ENCODE measurements around the gene UBL4A. TPM values are rescaled to one million over a fixed set of nuclear protein-coding genes. Genes with fewer than 3 reads are reported as not detected.

UBL4A gene
- total and polyA plus RNA-seq, 2 of the 13 experiments (the other 11 are each of a cell fraction or from before 2014, with no cell fraction given) = 16.8 to 25.5 TPM

- TF ChIP-seq BCL6 (CRISPR knock-in tag; IDR thresholded peaks at IDR 0.05) = no peak
- TF ChIP-seq HNRNPUL1 (IDR thresholded peaks at IDR 0.05; ENCODE audit: low read depth, low read length) = no peak
- peak; percentile 34; the same call in 1 of the 2 replicates for TF ChIP-seq JUND (CRISPR knock-in tag; IDR thresholded peaks at IDR 0.05)
- TF ChIP-seq ZNF121 (CRISPR knock-in tag; IDR thresholded peaks at IDR 0.05) = peak; percentile 91
- no peak for TF ChIP-seq TRIM22 (IDR thresholded peaks at IDR 0.05)
- no peak for TF ChIP-seq ZNF878 (CRISPR knock-in tag; IDR thresholded peaks at IDR 0.05)
- no peak for TF ChIP-seq HOXD1 (CRISPR knock-in tag; IDR thresholded peaks at IDR 0.05)
- TF ChIP-seq ZNF580 (CRISPR knock-in tag; IDR thresholded peaks at IDR 0.05; ENCODE audit: borderline replicate concordance, low read depth) = no peak
- TF ChIP-seq EHMT2 (IDR thresholded peaks at IDR 0.05; ENCODE audit: borderline replicate concordance, low read depth, low read length) = no peak
- no peak for TF ChIP-seq ZNF543 (CRISPR knock-in tag; IDR thresholded peaks at IDR 0.05)
- no peak for TF ChIP-seq GLI4 (CRISPR knock-in tag; IDR thresholded peaks at IDR 0.05; ENCODE audit: borderline replicate concordance)
- peak; percentile 85 for TF ChIP-seq ZNF263 (CRISPR knock-in tag; IDR thresholded peaks at IDR 0.05)
- TF ChIP-seq, protein P1, sequence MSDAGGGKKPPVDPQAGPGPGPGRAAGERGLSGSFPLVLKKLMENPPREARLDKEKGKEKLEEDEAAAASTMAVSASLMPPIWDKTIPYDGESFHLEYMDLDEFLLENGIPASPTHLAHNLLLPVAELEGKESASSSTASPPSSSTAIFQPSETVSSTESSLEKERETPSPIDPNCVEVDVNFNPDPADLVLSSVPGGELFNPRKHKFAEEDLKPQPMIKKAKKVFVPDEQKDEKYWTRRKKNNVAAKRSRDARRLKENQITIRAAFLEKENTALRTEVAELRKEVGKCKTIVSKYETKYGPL (CRISPR knock-in tag; IDR thresholded peaks at IDR 0.05) = no peak
- TF ChIP-seq NR2F2 (IDR thresholded peaks at IDR 0.05; ENCODE audit: borderline replicate concordance, low read depth) = 0 out of 2 replicates have a peak, but pooled peaks have one; percentile 15
- TF ChIP-seq KAT2B (IDR thresholded peaks at IDR 0.05; ENCODE audit: borderline replicate concordance, low read depth, low read length) = no peak
- no peak for TF ChIP-seq PTBP1 (IDR thresholded peaks at IDR 0.05; ENCODE audit: low read depth, low read length, poor library complexity, severe bottlenecking)
- no peak for TF ChIP-seq SMC3 (IDR thresholded peaks at IDR 0.05; ENCODE audit: low read length)
- TF ChIP-seq ZNF83 (CRISPR knock-in tag; IDR thresholded peaks at IDR 0.05; ENCODE audit: borderline replicate concordance) = no peak
- no peak for TF ChIP-seq ZNF562 (CRISPR knock-in tag; IDR thresholded peaks at IDR 0.05; ENCODE audit: borderline replicate concordance)
- no peak for TF ChIP-seq KLF12 (CRISPR knock-in tag; IDR thresholded peaks at IDR 0.05; ENCODE audit: borderline replicate concordance)
- TF ChIP-seq PRPF4 (IDR thresholded peaks at IDR 0.05; ENCODE audit: low read depth, low read length, poor library complexity, severe bottlenecking) = no peak
These were observed 42.8 kb upstream of the UBL4A start (continued) for GRCh38 chrX:154529206-154529612.
